Measurements from ENCODE around the gene CPZ.

CPZ gene

GRCh38 chr4:8568068-8568668, 24.4 kb upstream of the CPZ start:
- Histone ChIP-seq H3K27me3 (ENCODE audit: insufficient read depth, poor library complexity, severe bottlenecking) (no peaks in the 10 kb centered on the region), H3K4me1 (ENCODE audit: insufficient read depth, poor library complexity, severe bottlenecking) (no peaks in the 10 kb centered on the region), H3K27ac (ENCODE audit: poor library complexity, severe bottlenecking) (no peak overlapping the region), H3K4me3 (ENCODE audit: severe bottlenecking) (no peak overlapping the region), H3K9me3 (ENCODE audit: severe bottlenecking) (no peaks in the 10 kb centered on the region), H3K36me3 (ENCODE audit: low read depth) (no peaks in the 10 kb centered on the region)
- no peak for TF ChIP-seq CTCF (IDR thresholded peaks at IDR 0.05; ENCODE audit: poor library complexity, severe bottlenecking)
- no peak for DNase-seq (ENCODE audit: low spot score)
- no peak for ATAC-seq (ENCODE audit: low read depth)

DNA sequence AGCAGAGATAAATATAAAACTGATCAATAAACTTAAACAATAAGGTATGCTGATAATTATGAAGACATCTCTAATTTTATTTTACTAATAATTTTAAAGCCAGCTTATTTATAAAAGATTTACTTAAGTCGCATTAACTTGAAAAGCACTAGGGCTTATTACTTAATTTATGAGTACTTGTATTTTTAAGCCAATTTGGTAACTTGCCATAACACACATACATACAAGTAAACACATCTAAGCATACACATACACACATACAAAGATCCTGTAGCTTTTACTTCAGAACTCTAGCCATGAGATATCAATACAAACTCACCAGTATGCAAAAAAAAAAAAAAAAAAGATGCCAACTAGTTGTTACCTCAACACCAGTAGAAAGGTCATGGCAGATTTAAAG, 22.4 kb upstream of the CPZ start:
- ATAC-seq (ENCODE audit: low read depth) (no peak), DNase-seq (ENCODE audit: low spot score) (no peak)
- H3K4me1 ChIP-seq (ENCODE audit: insufficient read depth, poor library complexity, severe bottlenecking), result no peaks in the 10 kb centered on the region
- no peak overlapping the region for H3K27ac ChIP-seq (ENCODE audit: poor library complexity, severe bottlenecking)
- no peaks in the 10 kb centered on the region for H3K27me3 ChIP-seq (ENCODE audit: insufficient read depth, poor library complexity, severe bottlenecking)
- H3K36me3 ChIP-seq (ENCODE audit: low read depth), result no peaks in the 10 kb centered on the region
- no peak for TF ChIP-seq CTCF (IDR thresholded peaks at IDR 0.05; ENCODE audit: poor library complexity, severe bottlenecking)
- no peaks in the 10 kb centered on the region for H3K9me3 ChIP-seq (ENCODE audit: severe bottlenecking)
- no peak overlapping the region for H3K4me3 ChIP-seq (ENCODE audit: severe bottlenecking)

GRCh38 chr4:8571702-8572685, 20.6 kb upstream of the CPZ start:
- H3K4me3 ChIP-seq (ENCODE audit: severe bottlenecking), result no peak overlapping the region
- H3K27ac ChIP-seq (ENCODE audit: poor library complexity, severe bottlenecking), result no peak overlapping the region
- no peaks in the 10 kb centered on the region for H3K36me3 ChIP-seq (ENCODE audit: low read depth)
- ATAC-seq (ENCODE audit: low read depth) (0 out of 3 replicates have a peak, but pooled peaks have one; percentile 31), DNase-seq (ENCODE audit: low spot score) (no peak)
- TF ChIP-seq CTCF (IDR thresholded peaks at IDR 0.05; ENCODE audit: poor library complexity, severe bottlenecking), result no peak
- peaks cover under 1% of the 10 kb centered on the region for H3K27me3 ChIP-seq (ENCODE audit: insufficient read depth, poor library complexity, severe bottlenecking)
- no peaks in the 10 kb centered on the region for H3K4me1 ChIP-seq (ENCODE audit: insufficient read depth, poor library complexity, severe bottlenecking)
- no peaks in the 10 kb centered on the region for H3K9me3 ChIP-seq (ENCODE audit: severe bottlenecking)

DNA sequence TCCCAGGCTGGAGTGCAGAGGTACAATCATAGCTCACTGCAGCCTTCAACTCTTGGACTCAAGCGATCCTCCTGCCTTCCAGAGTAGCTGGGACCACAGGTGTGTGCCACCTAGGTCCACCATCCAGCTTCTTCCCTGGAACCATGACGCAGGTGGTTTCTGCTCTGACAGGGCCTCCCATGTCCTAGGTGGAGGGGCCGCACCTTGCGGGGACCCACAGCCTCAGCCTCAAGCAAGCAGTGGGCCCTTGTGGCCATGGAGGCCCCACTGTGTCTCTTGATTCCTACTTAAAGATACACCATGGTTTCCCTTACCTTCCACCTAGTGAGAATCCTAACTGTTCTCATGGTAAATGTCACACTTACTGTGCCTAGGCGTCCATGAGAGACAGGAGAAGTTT, 19.3 kb upstream of the CPZ start:
- no peak overlapping the region for H3K27ac ChIP-seq (ENCODE audit: poor library complexity, severe bottlenecking)
- no peak for DNase-seq (ENCODE audit: low spot score)
- no peaks in the 10 kb centered on the region for H3K4me1 ChIP-seq (ENCODE audit: insufficient read depth, poor library complexity, severe bottlenecking)
- H3K4me3 ChIP-seq (ENCODE audit: severe bottlenecking), result no peak overlapping the region
- no peaks in the 10 kb centered on the region for H3K9me3 ChIP-seq (ENCODE audit: severe bottlenecking)
- no peaks in the 10 kb centered on the region for H3K36me3 ChIP-seq (ENCODE audit: low read depth)
- no peak for TF ChIP-seq CTCF (IDR thresholded peaks at IDR 0.05; ENCODE audit: poor library complexity, severe bottlenecking)
- peaks cover 8% of the 10 kb centered on the region for H3K27me3 ChIP-seq (ENCODE audit: insufficient read depth, poor library complexity, severe bottlenecking)
- ATAC-seq (ENCODE audit: low read depth), result no peak
